Suprapubic skin (tissue), 3 donors: Measurements from ENCODE around the gene TBXAS1.

Experiments
- EP300 ChIP-seq: sonication (generic); formaldehyde crosslinking; IDR thresholded peaks from one replicate; pipeline ENCODE4 v1.6.1; 2017; ENCODE audit warnings: antibody characterized with exemption
- POLR2A ChIP-seq, 2 donors: fragments of 450-650 bp; IDR thresholded peaks; one replicate each; pipeline ENCODE4 v1.6.1; 2017; ENCODE audit warnings: antibody characterized with exemption in 2 of 2, mild to moderate bottlenecking in 2 of 2, moderate library complexity in 2 of 2
- TF ChIP-seq, protein P1 (sequence below), 2 donors: fragments of 200-600 bp in 1 of 2; fragments of 450-650 bp in 1 of 2; sonication (generic) in 1 of 2; IDR thresholded peaks; one replicate each; pipeline ENCODE4 v1.5.1; 2016 to 2019; ENCODE audit warnings: antibody characterized with exemption in 2 of 2, mild to moderate bottlenecking in 1 of 2, moderate library complexity in 1 of 2

DNA sequence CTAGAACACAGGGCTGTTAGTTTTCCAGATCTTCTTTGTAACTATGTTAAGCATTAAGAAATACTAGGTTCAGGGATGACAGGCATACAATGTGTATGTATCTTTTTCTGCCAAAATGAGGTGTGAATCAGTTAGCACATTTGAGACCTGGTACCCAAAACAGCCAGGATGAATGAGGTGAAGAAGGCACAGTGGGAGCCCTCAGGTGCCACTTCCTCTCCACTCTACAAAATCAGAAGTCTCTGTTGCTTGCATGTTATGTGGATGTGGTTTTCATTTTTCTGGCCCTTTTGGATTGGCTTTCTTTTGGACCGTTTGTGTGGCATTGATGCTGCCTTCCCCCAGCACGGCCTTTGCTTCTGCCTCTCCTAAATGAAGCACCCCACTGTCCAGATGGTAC lies 15.4 kb upstream of the TBXAS1 start:
- TF ChIP-seq POLR2A (IDR thresholded peaks at IDR 0.05) (no peak), EP300 (no peak)
- TF ChIP-seq, protein P1, sequence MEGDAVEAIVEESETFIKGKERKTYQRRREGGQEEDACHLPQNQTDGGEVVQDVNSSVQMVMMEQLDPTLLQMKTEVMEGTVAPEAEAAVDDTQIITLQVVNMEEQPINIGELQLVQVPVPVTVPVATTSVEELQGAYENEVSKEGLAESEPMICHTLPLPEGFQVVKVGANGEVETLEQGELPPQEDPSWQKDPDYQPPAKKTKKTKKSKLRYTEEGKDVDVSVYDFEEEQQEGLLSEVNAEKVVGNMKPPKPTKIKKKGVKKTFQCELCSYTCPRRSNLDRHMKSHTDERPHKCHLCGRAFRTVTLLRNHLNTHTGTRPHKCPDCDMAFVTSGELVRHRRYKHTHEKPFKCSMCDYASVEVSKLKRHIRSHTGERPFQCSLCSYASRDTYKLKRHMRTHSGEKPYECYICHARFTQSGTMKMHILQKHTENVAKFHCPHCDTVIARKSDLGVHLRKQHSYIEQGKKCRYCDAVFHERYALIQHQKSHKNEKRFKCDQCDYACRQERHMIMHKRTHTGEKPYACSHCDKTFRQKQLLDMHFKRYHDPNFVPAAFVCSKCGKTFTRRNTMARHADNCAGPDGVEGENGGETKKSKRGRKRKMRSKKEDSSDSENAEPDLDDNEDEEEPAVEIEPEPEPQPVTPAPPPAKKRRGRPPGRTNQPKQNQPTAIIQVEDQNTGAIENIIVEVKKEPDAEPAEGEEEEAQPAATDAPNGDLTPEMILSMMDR (IDR thresholded peaks at IDR 0.05), result no peak
